Central memory CD8-positive, alpha-beta T cell (primary cell): Measurements from ENCODE around the gene C17orf67.
A peak's percentile ranks its signal among the peaks of the same experiment; 100 is the strongest.

Experiments
- ATAC-seq: fragments of 150-1000 bp; cut with Tn5 transposase; replicated peaks from 2 replicates; pipeline ENCODE4 v1.10.0; 2022; ENCODE audit warnings: mild to moderate bottlenecking, moderate FRiP score, moderate number of reproducible peaks; ENCODE audit not compliant: poor library complexity, severe bottlenecking; ENCODE audit errors: extremely low read depth
- DNase-seq, 2 donors: peaks; one replicate each; pipeline ENCODE4 v3.0.0; 2021; ENCODE audit warnings: low spot score in 2 of 2
- H3K27ac Mint-ChIP-seq: one replicate; pipeline ENCODE4 v1.8.0; 2022; ENCODE audit warnings: low read depth, mild to moderate bottlenecking, moderate library complexity, mixed read lengths
- H3K27me3 Mint-ChIP-seq: one replicate; pipeline ENCODE4 v1.8.0; 2022; ENCODE audit warnings: mixed read lengths
- H3K36me3 Mint-ChIP-seq: one replicate; pipeline ENCODE4 v1.8.0; 2022; ENCODE audit warnings: mild to moderate bottlenecking, moderate library complexity, mixed read lengths; ENCODE audit not compliant: insufficient read depth
- H3K4me1 Mint-ChIP-seq: one replicate; pipeline ENCODE4 v1.8.0; 2022; ENCODE audit warnings: mixed read lengths
- H3K4me3 Mint-ChIP-seq: one replicate; pipeline ENCODE4 v1.8.0; 2022; ENCODE audit warnings: mild to moderate bottlenecking, moderate library complexity, mixed read lengths
- H3K9me3 Mint-ChIP-seq: one replicate; pipeline ENCODE4 v1.8.0; 2022; ENCODE audit warnings: mixed read lengths

The C17orf67 gene, protein sequence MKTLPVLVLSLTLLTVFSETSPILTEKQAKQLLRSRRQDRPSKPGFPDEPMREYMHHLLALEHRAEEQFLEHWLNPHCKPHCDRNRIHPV

DNA sequence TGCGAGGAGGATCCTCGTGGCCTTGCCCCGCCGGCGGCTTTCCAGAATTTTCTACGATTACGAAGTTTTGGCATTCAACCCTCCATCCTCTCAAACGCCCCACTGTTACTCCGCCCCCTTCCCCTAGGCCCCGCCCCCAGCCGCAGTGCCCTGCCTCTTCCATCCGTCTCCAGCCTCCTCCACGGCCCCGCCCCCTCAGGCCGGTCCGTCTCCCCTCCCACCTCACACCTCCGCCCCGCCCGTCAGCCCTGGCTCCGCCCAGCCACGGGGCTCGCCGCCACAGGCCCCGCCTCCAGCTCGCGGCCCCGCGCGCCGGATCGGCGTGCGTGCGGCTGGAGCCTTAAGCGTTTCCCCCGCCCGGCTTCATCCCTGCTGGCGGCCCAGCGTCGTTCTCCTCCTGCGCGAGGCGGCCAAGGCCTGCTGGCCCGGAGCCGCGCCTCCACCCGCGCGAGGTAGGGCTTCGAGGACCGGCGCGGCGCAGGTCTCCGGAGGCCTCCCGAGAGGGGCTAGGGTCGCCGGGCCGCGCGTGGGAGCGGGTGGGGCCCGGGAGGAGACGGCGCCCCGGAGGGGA, at the start of gene C17orf67, which contains the start of gene DGKE:
C17orf67 (minus strand) TSS at position 112 of the 571 bp plus-strand sequence. CDS start 18,110 bp downstream, outside the sequence.
DGKE (plus strand) TSS at position 343 of the 571 bp plus-strand sequence. CDS start 645 bp downstream, outside the sequence.
- Mint-ChIP-seq H3K27ac (peak within 1 kb of the TSS; percentile 84), H3K4me3 (peak within 1 kb of the TSS; percentile 91), H3K4me1 (peaks cover 56% of the 10 kb centered on the region), H3K9me3 (no peaks in the 10 kb centered on the region), H3K27me3 (no peaks in the 10 kb centered on the region), H3K36me3 (peaks cover 9% of the 10 kb centered on the region)
- ATAC-seq (peak; percentile 80), DNase-seq (peak; percentile 96 to 97)

DNA sequence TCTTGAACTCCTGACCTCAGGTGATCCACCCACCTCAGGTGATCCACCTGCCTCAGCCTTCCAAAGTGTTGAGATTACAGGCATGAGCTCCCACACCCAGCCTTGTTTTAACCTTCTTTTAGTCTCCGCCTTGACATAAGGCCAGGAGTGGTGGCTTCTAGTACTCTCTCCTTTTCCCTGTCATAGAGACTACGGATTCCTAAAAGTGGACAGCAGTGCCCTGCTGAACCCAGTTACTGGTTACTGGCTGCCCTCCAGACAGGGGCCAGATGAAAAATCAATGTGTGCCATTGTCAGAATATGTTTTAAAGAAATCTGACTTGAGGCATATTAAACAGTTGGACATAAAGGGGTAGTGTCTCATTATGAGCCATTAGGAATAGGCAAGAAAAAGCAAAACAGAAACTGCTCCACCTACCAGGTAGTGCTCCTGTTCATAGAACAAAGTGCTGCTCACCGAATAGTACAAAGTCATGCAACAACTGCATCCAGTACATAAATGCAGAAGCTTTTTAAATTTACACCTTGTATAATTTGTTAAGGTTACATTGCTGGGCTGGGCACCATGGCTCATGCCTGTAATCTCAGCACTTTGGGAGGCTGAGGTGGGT, 48.1 kb upstream of the C17orf67 start:
- peaks cover 5% of the 10 kb centered on the region for H3K4me1 Mint-ChIP-seq
- H3K4me3 Mint-ChIP-seq, result no peak overlapping the region
- H3K9me3 Mint-ChIP-seq, result no peaks in the 10 kb centered on the region
- no peaks in the 10 kb centered on the region for H3K27me3 Mint-ChIP-seq
- ATAC-seq (no peak), DNase-seq (no peak)
- H3K27ac Mint-ChIP-seq, result no peak overlapping the region
- H3K36me3 Mint-ChIP-seq, result peaks cover 2% of the 10 kb centered on the region

DNA sequence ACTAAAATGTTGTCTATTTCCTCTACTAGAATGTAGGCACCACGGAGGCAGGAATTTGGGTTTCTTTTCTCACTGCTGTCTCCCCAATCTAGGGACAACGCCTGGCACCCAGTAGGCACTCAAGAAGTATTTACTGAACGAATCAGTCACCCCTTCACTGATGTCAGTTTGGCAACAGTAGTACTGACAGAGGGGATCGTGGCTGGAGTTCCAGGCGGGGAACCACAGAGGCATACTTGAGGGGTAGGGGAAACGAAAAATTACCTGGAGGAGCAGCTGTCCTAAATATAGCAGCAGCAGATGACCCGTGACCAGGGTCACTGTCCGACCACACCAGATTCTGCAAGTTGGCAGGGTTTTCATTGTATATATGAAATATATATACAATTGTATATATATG, 46.9 kb upstream of the C17orf67 start:
- ATAC-seq, result no peak
- Mint-ChIP-seq H3K27ac (no peak overlapping the region), H3K27me3 (no peaks in the 10 kb centered on the region), H3K4me1 (no peaks in the 10 kb centered on the region), H3K9me3 (no peaks in the 10 kb centered on the region), H3K4me3 (no peak overlapping the region), H3K36me3 (no peaks in the 10 kb centered on the region)
- DNase-seq, result no peak

DNA sequence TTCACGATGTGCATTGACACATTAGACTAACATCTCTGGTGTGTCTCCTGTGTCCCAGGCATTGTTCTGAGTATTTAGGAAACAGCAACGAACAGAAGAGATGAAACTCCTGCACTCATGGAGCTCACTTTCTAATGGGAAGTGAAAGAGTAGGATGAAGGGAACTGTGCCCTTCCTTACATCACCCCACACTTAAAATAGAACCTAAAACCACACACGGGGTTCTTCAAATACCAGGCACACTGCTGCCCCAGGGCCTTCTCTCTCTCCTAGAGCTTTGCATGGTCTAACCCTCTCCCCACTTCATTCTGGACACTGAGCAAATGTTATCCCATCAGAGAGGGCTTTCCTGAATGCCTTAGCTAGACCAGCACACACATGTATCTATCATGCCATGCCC, 46.4 kb upstream of the C17orf67 start:
- Mint-ChIP-seq H3K4me1 (no peaks in the 10 kb centered on the region), H3K4me3 (no peak overlapping the region), H3K9me3 (no peaks in the 10 kb centered on the region), H3K27ac (no peak overlapping the region), H3K27me3 (no peaks in the 10 kb centered on the region), H3K36me3 (no peaks in the 10 kb centered on the region)
- ATAC-seq, result no peak
- DNase-seq, result no peak

DNA sequence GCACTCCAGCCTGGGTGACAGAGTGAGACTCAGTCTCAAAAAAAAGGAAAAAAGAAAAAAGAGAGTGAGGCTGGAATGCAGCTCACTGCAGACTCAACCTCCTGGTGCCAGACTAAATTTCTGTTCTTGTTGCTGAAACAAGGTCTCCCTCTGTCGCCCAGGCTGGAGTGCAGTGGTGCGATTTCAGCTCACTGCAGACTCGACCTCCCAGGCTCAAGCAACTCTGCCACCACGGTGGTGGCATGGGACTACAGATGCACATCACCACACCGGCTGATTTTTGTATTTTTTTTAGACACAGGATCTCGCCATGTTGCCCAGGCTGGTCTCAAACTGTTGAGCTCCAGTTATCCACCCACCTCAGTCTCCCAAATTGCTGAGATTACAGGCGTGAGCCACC, 45.6 kb upstream of the C17orf67 start:
- H3K27ac Mint-ChIP-seq, result no peak overlapping the region
- no peak for DNase-seq
- no peak for ATAC-seq
- H3K4me1 Mint-ChIP-seq, result no peaks in the 10 kb centered on the region
- H3K9me3 Mint-ChIP-seq, result no peaks in the 10 kb centered on the region
- H3K4me3 Mint-ChIP-seq, result no peak overlapping the region
- H3K27me3 Mint-ChIP-seq, result peaks cover 7% of the 10 kb centered on the region
- no peaks in the 10 kb centered on the region for H3K36me3 Mint-ChIP-seq

DNA sequence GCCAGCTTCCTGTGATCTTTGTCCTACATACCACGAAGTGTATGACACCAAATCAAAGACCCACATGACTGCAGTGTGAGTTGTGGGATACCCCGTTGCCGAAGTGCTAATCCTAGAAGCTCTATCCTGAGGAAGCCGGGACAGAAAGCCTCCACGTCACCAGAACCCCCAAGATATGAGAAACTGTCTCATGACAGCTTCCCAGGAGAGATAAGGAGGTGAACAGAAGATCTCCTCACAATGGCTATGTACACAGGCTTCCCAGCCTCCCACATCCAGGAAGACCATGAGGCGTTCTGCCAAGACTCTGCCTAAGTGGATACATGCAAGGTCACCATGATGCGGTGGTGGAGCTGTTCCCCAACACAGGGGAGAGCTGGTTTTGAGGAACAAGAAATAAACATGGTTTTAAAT, 43.1 kb upstream of the C17orf67 start:
- no peak for ATAC-seq
- Mint-ChIP-seq H3K4me1 (no peaks in the 10 kb centered on the region), H3K27ac (no peak overlapping the region), H3K36me3 (no peaks in the 10 kb centered on the region), H3K9me3 (no peaks in the 10 kb centered on the region), H3K4me3 (no peak overlapping the region), H3K27me3 (peaks cover 21% of the 10 kb centered on the region)
- no peak for DNase-seq

DNA sequence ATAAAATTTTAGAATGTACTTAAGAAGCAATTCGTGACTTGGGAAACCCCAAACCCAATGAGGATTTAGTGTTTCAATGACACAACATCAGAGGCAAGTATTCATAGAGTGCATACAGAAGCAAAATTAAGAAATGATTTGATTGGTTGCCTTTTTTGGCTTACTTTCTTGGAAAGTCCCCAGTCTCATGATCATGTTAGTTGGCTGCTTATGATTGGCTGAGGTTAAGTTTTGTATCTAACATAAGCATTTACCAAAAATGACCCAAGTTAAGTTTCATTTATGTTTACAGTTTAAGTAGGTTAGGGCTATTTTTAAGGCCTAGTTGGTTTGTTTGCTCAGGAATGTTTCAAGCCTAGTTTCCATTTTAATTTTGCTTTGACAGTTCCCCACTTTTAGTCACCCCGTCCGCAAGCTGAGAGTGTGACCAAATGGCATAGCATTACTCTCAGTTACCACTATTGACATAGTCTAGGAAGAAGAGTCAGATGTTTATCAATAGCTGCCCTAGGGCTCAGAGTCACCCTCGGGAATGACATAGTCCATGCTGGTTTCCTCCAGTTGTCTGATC, 36.4 kb upstream of the C17orf67 start:
- Mint-ChIP-seq H3K27me3 (peaks cover 21% of the 10 kb centered on the region), H3K4me1 (no peaks in the 10 kb centered on the region), H3K9me3 (no peaks in the 10 kb centered on the region)

DNA sequence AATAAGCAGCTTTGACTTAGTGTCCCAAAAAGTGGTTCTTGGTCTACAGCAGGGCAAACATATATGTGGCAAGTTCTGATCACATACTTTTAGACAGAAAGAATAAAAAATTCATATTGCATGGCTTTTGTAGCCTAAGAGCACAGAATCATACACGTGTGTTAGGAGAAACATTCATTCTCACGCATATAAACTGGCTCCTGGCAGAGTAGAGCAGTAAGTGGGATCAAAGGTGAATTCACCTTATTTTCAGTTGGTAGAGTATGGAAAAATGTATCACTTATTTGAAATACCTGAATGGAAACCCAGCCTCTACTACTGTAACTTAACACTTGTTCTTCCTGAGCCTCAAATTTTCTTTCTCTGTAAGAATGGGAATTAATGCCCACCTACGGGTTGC, 35.0 kb upstream of the C17orf67 start:
- H3K4me3 Mint-ChIP-seq, result no peak overlapping the region
- H3K36me3 Mint-ChIP-seq, result peaks cover 3% of the 10 kb centered on the region
- ATAC-seq (no peak), DNase-seq (no peak)
- H3K27ac Mint-ChIP-seq, result no peak overlapping the region
- no peaks in the 10 kb centered on the region for H3K4me1 Mint-ChIP-seq
- no peaks in the 10 kb centered on the region for H3K9me3 Mint-ChIP-seq
- H3K27me3 Mint-ChIP-seq, result peaks cover 8% of the 10 kb centered on the region

More for the DNA sequence above, 36.4 kb upstream of the C17orf67 start:
- Mint-ChIP-seq H3K27ac (no peak overlapping the region), H3K36me3 (no peaks in the 10 kb centered on the region), H3K4me3 (no peak overlapping the region)
- ATAC-seq (no peak), DNase-seq (no peak)

DNA sequence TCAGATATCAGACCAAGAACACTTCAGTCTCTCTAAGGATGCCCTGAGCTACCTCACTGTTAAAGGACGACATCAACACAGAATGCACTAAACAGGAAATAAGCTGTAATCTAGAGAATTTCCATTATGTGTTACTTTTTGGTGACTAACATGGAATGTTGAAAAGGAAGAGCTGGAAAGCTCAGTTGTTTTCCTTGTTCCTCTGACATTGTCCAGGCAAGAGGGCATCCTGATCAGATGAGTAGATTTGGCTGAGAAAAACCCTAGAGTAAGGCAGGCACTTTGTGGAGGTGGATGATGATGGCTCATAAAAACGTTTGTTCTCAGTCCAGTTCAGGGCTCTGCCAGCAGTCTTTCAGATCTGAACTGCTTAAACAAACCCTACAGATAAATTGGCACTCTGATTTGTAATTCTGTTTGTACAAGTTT, 34.2 kb upstream of the C17orf67 start:
- no peaks in the 10 kb centered on the region for H3K4me1 Mint-ChIP-seq

DNA sequence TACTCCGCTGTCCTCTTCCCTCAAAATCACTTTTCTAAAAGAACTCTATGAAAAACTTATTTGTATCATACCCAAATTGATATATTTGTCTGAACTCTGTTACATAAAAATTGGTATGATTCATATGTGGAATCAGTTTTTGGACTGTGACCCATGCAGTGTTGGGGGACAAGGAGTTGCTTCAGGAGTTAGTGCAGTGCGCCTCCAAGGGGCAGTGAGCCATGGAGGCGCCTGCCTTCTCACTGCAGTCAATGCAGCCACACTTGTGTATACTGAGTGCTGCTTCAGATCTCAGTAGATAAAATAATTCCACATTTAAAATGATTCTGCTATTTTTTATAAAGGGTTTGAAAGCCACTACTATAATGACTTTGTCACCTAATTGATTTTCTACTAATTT, 32.8 kb upstream of the C17orf67 start:
- Mint-ChIP-seq H3K9me3 (no peaks in the 10 kb centered on the region), H3K27me3 (no peaks in the 10 kb centered on the region), H3K36me3 (peaks cover 16% of the 10 kb centered on the region), H3K4me1 (no peaks in the 10 kb centered on the region), H3K27ac (no peak overlapping the region), H3K4me3 (no peak overlapping the region)
- ATAC-seq, result no peak
- no peak for DNase-seq

More for the DNA sequence above, 34.2 kb upstream of the C17orf67 start:
- DNase-seq, result no peak
- Mint-ChIP-seq H3K36me3 (peaks cover 6% of the 10 kb centered on the region), H3K27me3 (peaks cover under 1% of the 10 kb centered on the region), H3K27ac (no peak overlapping the region), H3K9me3 (no peaks in the 10 kb centered on the region), H3K4me3 (no peak overlapping the region)
- no peak for ATAC-seq

DNA sequence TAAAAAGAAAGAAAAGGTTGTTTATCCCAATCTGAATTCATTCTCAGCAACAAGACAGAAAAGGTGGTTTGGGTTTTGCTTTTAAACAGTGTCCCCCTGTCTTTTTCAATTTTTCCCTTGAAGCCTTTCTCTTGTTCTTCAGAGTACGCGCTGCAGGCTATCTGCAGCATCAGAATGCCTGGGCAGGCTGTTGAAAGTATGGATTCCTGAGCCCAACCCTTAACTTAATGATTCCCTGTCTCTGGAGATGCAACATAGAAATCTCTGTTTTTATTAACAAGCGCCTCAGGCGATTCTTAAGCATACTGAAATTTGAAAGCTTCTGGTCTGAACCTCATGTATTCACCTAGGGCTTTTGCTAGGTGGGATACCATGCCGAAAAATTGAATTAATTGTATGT, 32.4 kb upstream of the C17orf67 start:
- no peak for DNase-seq
- Mint-ChIP-seq H3K27ac (no peak overlapping the region), H3K27me3 (no peaks in the 10 kb centered on the region), H3K4me1 (no peaks in the 10 kb centered on the region), H3K9me3 (no peaks in the 10 kb centered on the region), H3K4me3 (no peak overlapping the region), H3K36me3 (peaks cover 21% of the 10 kb centered on the region)
- no peak for ATAC-seq

DNA sequence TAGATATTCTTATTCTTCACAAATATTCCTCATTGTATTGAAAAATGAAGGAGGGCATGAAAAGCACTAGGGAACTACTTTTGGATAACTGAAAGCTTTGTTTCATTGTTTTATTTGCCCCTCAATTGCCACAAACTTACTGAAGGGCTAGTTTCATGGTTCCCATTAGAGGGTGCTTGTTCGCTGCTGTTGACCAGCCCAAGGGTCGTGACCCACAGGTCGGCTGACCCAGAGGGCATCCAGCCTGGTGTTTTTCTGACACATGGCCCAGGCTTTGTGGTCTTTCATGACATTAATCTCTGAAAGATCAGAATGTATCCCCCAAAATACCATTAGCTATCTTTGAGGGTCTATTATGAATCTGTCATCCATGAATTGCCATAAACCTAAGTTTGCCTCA, 30.3 kb upstream of the C17orf67 start:
- Mint-ChIP-seq H3K4me3 (no peak overlapping the region), H3K27me3 (no peaks in the 10 kb centered on the region), H3K4me1 (no peaks in the 10 kb centered on the region), H3K27ac (no peak overlapping the region), H3K36me3 (peaks cover 35% of the 10 kb centered on the region), H3K9me3 (no peaks in the 10 kb centered on the region)
- ATAC-seq, result no peak
- no peak for DNase-seq

DNA sequence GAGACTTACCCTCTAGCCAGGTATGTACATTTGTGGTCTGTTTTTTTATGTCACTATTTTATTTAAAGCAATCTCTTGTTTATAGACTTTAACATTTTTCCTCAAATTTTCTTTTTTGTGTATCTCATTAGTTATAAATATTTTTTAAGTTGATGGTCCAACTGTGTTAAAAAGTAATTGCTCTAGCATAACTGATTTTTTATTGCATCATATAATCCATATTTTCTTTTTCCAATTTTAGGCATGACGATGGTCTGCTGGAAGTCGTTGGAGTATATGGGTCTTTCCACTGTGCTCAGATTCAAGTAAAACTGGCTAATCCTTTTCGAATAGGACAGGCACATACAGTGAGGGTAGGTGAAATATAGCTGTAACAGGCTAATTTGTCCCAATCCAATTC, 28.2 kb upstream of the C17orf67 start:
- no peak for DNase-seq
- ATAC-seq, result no peak
- no peaks in the 10 kb centered on the region for H3K9me3 Mint-ChIP-seq
- no peaks in the 10 kb centered on the region for H3K27me3 Mint-ChIP-seq
- peaks cover 41% of the 10 kb centered on the region for H3K36me3 Mint-ChIP-seq
- no peaks in the 10 kb centered on the region for H3K4me1 Mint-ChIP-seq
- no peak overlapping the region for H3K27ac Mint-ChIP-seq
- no peak overlapping the region for H3K4me3 Mint-ChIP-seq
